Prostate gland (tissue), 2 donors: ENCODE data around the gene ARL6IP1. TPM values are rescaled to one million over a fixed set of nuclear protein-coding genes. Genes with fewer than 3 reads are reported as not detected.
"Not testable (repeated sequence)": the region's sequence is repeated elsewhere in the genome, so short reads cannot be mapped to it uniquely, and the experiment has no call there.

Experiments
- DNase-seq: peaks from one replicate; pipeline ENCODE4 v3.0.0-alpha.2; 2019; ENCODE audit warnings: low spot score
- H3K27ac ChIP-seq, 2 donors: fragments of 200-600 bp; sonication (generic); 2 replicates each; pipeline ENCODE4 v1.5.1; 2017 to 2019
- H3K27me3 ChIP-seq: fragments of 200-600 bp; sonication (generic); replicated peaks from 2 replicates; pipeline ENCODE4 v1.5.1; 2019; ENCODE audit not compliant: insufficient read depth
- H3K36me3 ChIP-seq, 2 donors: fragments of 200-600 bp; sonication (generic); 1 replicate in 1 of 2; 2 replicates in 1 of 2; pipeline versions ENCODE4 v1.5.1 to v1.8.1; 2017 to 2019
- H3K4me1 ChIP-seq: fragments of 200-600 bp; sonication (generic); replicated peaks from 2 replicates; pipeline ENCODE4 v1.5.1; 2019
- H3K4me3 ChIP-seq, 2 donors: fragments of 200-600 bp; sonication (generic); 2 replicates each; pipeline ENCODE4 v1.5.1; 2017 to 2019
- H3K9me3 ChIP-seq: fragments of 200-600 bp; sonication (generic); 2 replicates; pipeline ENCODE4 v1.5.1; 2017
- POLR2A ChIP-seq: fragments of 450-650 bp; IDR thresholded peaks from one replicate; pipeline ENCODE4 v1.6.1; 2016; ENCODE audit warnings: antibody characterized with exemption, mild to moderate bottlenecking
- POLR2AphosphoS5 ChIP-seq: sonication (generic); formaldehyde crosslinking; IDR thresholded peaks from one replicate; pipeline ENCODE4 v1.6.1; 2017; ENCODE audit warnings: antibody characterized with exemption
- WGBS: methylation state at CpG from one replicate; pipeline ENCODE4 v1.1.5; 2018; 5-methylcytosine and 5-hydroxymethylcytosine counted together
- intact Hi-C: fragments of 100-400 bp; cut with DNase I; formaldehyde crosslinking; loops from one replicate; pipeline ENCODE4 v1.14.2; 2022
- total RNA-seq, 2 donors: library from RNA; depleted of rRNA; stranded (reverse); fragments of >200 nt; gene quantifications; one replicate each; pipeline ENCODE4 v1.1.0, GENCODE V29; 2016
- TF ChIP-seq, protein P1 (sequence below), 4 experiments: fragments of 200-600 bp in 2 of 4; fragments of 450-650 bp in 2 of 4; sonication (generic) in 2 of 4; IDR thresholded peaks; 1 replicate in 3 of 4; 2 replicates in 1 of 4; pipeline ENCODE4 v1.5.1; 2016 to 2019; ENCODE audit warnings: antibody characterized with exemption in 4 of 4, mild to moderate bottlenecking in 2 of 4, moderate library complexity in 2 of 4

ARL6IP1 gene
- total RNA-seq, 2 donors from 2014 or later: 226 to 298 TPM

- WGBS: 55% methylated on average over 8 of the region's 8 CpGs
- H3K4me1 ChIP-seq: peaks cover 11% of the 10 kb centered on the region
- intact Hi-C loops: no loop called here
These were observed 16.3 kb downstream of the ARL6IP1 start for GRCh38 chr16:18784917-18785623.

DNA sequence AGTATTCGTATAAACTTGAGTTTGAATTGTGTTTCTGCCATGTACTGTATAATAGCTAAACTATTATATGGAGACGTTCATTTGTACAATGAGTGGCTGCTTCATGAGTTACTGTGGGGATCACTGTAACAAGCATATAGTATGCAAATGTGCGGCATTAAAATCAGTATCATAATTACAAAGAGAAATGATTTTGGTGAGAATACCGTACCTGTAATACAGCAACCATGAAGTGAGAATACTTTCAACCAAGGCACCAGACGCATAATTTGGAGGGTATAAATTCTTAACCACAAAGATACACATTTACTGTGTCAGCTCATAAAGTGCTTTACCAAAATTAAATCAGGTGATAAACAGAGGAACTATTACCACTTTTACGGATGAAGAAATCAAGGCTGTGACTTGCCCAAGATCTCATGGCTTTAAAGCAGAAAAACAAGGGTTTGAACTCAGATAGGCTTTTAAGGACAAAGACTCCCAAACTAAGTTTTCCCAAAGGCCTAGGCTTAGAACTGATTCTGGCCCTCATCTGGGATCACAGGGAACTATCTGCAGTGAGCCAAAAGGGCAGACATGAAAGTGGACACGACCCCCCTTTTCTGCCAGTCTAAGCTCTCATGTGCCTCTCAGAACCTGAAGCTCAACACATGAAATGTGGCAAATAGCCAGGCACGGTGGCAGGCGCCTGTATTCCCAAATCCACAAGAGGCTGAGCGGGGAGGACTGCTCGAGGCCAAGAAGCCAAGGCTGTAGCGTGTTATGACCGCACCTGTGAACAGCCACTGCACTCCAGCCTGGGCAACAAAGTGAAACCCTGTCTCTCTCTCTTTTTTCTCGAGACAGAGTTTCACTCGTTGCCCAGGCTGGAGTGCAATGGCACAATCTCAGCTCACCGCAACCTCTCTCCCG is 17.7 kb downstream of the ARL6IP1 start:
- Histone ChIP-seq H3K27ac (no peak overlapping the region), H3K36me3 (peaks cover 0 to 4% of the 10 kb centered on the region in 2 donors), H3K9me3 (no peaks in the 10 kb centered on the region), H3K4me1 (peaks cover 11% of the 10 kb centered on the region), H3K4me3 (no peak overlapping the region), H3K27me3 (no peaks in the 10 kb centered on the region)
- WGBS: 79% methylated on average over 17 of the region's 17 CpGs
- no peak for DNase-seq
- TF ChIP-seq, protein P1, sequence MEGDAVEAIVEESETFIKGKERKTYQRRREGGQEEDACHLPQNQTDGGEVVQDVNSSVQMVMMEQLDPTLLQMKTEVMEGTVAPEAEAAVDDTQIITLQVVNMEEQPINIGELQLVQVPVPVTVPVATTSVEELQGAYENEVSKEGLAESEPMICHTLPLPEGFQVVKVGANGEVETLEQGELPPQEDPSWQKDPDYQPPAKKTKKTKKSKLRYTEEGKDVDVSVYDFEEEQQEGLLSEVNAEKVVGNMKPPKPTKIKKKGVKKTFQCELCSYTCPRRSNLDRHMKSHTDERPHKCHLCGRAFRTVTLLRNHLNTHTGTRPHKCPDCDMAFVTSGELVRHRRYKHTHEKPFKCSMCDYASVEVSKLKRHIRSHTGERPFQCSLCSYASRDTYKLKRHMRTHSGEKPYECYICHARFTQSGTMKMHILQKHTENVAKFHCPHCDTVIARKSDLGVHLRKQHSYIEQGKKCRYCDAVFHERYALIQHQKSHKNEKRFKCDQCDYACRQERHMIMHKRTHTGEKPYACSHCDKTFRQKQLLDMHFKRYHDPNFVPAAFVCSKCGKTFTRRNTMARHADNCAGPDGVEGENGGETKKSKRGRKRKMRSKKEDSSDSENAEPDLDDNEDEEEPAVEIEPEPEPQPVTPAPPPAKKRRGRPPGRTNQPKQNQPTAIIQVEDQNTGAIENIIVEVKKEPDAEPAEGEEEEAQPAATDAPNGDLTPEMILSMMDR (IDR thresholded peaks at IDR 0.05): no peak
- TF ChIP-seq POLR2A: no peak
- TF ChIP-seq POLR2AphosphoS5: no peak
- intact Hi-C loops: no loop called here

More at GRCh38 chr16:18784917-18785623, 16.3 kb downstream of the ARL6IP1 start:
- Histone ChIP-seq H3K4me3 (no peak overlapping the region), H3K27me3 (no peaks in the 10 kb centered on the region), H3K36me3 (peaks cover 0 to 4% of the 10 kb centered on the region in 2 donors), H3K9me3 (no peaks in the 10 kb centered on the region), H3K27ac (no peak overlapping the region)
- DNase-seq: no peak
- TF ChIP-seq, protein P1 (IDR thresholded peaks at IDR 0.05): no peak
- TF ChIP-seq POLR2A: no peak

GRCh38 chr16:18782697-18783429 is 18.5 kb downstream of the ARL6IP1 start:
- no peaks in the 10 kb centered on the region for H3K9me3 ChIP-seq
- intact Hi-C loops: no loop called here
- no peaks in the 10 kb centered on the region for H3K27me3 ChIP-seq
- DNase-seq: no peak
- H3K36me3 ChIP-seq: peaks cover 0 to 4% of the 10 kb centered on the region in 2 donors
- H3K27ac ChIP-seq: no peak overlapping the region
- TF ChIP-seq POLR2A: no peak
- peaks cover 3% of the 10 kb centered on the region for H3K4me1 ChIP-seq
- no peak overlapping the region for H3K4me3 ChIP-seq
- WGBS: 85% methylated on average over 8 of the region's 8 CpGs

- H3K4me1 ChIP-seq, H3K36me3 ChIP-seq, H3K27me3 ChIP-seq, H3K27ac ChIP-seq, H3K9me3 ChIP-seq, intact Hi-C loops, H3K4me3 ChIP-seq, DNase-seq: not testable (repeated sequence)
- 60% methylated on average over 2 of the region's 6 CpGs for WGBS
These were observed 20.1 kb downstream of the ARL6IP1 start for GRCh38 chr16:18781232-18781631.

DNA sequence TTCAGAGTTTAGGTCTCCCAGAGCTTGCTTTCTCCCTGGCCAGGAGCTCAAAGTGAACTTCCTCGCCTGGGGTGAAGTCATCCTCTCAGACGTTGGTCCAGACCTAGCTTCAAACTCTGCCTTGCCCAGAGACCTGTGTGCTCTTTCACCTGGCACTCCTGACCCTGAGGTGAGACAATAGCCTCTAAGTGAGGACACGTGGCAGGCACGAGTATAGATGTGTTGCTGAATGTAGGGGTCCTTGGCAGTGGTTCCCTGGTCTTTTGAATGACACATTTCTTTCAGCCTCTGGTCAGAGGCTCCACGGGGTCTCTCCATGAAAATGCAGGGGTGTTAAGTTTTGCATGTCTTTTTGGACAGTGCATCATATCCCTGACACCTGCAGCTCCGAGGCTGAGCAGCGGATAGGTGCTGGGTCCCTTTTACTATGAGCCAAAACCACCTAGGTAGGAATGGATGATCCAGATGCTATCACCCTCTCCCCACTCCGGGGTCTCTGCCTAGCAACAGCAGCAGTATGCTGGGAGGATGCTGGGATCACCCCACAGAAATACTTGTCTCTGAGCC is 20.8 kb downstream of the ARL6IP1 start:
- WGBS: 52% methylated on average over 5 of the region's 8 CpGs
- H3K27me3 ChIP-seq, DNase-seq, H3K27ac ChIP-seq, H3K4me1 ChIP-seq, H3K9me3 ChIP-seq, H3K4me3 ChIP-seq, intact Hi-C loops, H3K36me3 ChIP-seq: not testable (repeated sequence)

GRCh38 chr16:18777664-18778063 is 23.7 kb downstream of the ARL6IP1 start:
- H3K27ac ChIP-seq, H3K27me3 ChIP-seq, H3K9me3 ChIP-seq, H3K4me1 ChIP-seq, H3K4me3 ChIP-seq, DNase-seq, H3K36me3 ChIP-seq, intact Hi-C loops: not testable (repeated sequence)
- WGBS: no CpG with 5 or more reads among the region's 1 CpG

GRCh38 chr16:18776334-18776733 is 25.0 kb downstream of the ARL6IP1 start:
- H3K4me1 ChIP-seq, H3K27ac ChIP-seq, H3K9me3 ChIP-seq, H3K4me3 ChIP-seq, intact Hi-C loops, DNase-seq, H3K27me3 ChIP-seq, H3K36me3 ChIP-seq: not testable (repeated sequence)
- WGBS: 79% methylated on average over 5 of the region's 5 CpGs

DNA sequence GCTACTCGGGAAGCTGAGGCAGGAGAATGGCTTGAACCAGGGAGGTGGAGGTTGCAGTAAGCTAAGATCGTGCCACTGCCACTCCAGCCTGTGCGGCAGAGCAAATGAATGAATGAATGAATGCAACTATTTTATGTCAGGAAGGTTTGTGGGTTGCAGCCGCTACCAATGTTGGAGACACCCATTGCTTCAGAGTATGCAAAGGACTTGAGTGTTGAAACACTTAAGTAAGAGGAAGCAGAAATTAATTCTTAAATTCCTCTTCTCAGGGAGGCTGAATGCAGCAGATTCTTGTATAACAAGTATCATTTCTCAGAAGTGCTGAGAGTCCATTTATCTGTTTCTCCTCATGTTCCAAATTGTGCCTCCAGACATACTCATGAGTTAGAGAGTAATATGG is 26.7 kb downstream of the ARL6IP1 start:
- DNase-seq, H3K36me3 ChIP-seq, H3K4me1 ChIP-seq, intact Hi-C loops, H3K9me3 ChIP-seq, H3K4me3 ChIP-seq, H3K27me3 ChIP-seq, H3K27ac ChIP-seq: not testable (repeated sequence)
- WGBS: 92% methylated on average over 4 of the region's 4 CpGs

DNA sequence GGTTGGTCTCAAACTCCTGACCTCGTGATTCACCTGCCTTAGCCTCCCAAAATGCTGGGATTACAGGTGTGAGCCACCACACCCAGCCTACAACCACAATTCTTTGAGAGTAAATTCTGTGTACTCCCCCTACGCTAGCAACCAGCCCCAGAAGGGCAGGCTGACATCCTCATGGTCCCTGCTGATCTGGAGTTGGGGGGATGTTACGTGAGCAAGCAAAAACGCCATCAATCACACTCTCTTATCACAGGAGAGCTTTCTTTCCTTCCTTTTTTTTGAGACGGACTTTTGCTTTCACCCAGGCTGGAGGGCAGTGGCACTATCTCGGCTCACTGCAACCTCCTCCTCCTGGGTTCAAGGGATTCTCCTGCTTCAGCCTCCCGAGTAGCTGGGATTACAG is 29.2 kb downstream of the ARL6IP1 start:
- H3K36me3 ChIP-seq, H3K27me3 ChIP-seq, H3K9me3 ChIP-seq, H3K27ac ChIP-seq, DNase-seq, H3K4me1 ChIP-seq, intact Hi-C loops, H3K4me3 ChIP-seq: not testable (repeated sequence)
- WGBS: 87% methylated on average over 7 of the region's 7 CpGs
